OCI-M2 (cell line): ENCODE measurements around the gene VSIR.

Experiments used
- DNase-seq: peaks from one replicate; lab custom pipeline; 2025; ENCODE audit not compliant: unreplicated experiment; lab: John Stamatoyannopoulos, UW

The VSIR gene

GRCh38 chr10:71765176-71765904 lies 8.0 kb downstream of the VSIR start:
- no peak for DNase-seq

DNA sequence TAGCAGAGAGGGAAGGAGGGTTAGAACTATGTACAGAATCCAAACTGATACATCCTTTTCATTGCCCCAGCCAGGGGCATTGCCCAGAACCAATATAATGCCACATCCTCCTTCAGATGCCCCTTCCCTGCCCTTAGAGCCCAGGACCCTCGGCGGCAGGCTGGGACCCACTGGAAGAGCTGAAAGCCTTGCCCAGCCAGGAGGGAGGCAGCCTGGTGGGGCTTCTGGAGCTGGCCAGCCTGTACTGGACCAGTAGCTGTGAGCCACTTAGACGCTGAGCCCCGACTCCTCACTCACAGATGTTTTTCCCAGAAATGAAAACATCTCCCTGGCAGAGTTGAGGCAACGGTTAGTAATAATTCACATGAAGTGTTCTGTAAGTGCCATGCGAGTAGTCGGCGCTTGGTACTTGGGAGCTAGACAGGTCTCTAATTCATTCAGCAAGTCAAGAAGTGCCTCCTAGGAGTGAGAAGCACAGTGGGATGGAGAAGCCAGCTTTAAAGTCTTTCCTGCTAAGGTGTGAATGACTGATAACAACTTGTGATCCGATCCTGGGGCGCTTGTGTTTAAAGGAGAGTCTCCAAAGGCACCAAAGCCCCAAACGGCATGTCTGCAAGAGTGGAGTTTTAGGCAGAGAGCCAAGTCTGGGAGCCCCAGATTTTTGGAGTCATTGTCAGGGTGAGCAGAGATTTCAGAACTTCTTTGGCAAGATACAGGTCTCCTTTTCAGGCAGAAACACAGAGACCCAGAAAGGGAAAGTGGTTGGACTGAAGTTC lies 9.8 kb downstream of the VSIR start:
- DNase-seq, result no peak

GRCh38 chr10:71762324-71762723 lies 11.0 kb downstream of the VSIR start:
- DNase-seq, result no peak

GRCh38 chr10:71761541-71762113 lies 11.7 kb downstream of the VSIR start:
- no peak for DNase-seq

DNA sequence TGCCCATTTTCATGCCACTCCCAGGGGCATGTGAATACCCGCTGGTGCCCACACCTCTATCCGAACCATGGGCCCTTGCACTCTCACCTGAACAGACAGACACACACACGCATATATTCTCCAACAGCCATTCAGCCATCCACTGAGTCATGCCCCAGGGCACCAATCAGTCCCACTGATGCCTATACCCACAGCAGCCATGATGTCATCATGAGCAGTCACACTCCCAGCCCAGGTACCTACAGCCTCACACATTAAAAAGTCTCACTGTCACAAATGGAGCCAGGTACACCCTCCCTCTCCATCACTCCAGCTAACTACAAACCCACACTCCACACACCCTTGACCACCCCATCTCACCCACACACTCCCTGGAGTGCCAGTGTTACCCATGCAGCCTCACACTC lies 12.2 kb downstream of the VSIR start:
- DNase-seq, result no peak

GRCh38 chr10:71757399-71757922 lies 15.9 kb downstream of the VSIR start:
- no peak for DNase-seq

GRCh38 chr10:71756311-71757191 lies 16.8 kb downstream of the VSIR start:
- DNase-seq, result no peak

- DNase-seq, result no peak
Observed at GRCh38 chr10:71755179-71755879, 18.0 kb downstream of the VSIR start.

DNA sequence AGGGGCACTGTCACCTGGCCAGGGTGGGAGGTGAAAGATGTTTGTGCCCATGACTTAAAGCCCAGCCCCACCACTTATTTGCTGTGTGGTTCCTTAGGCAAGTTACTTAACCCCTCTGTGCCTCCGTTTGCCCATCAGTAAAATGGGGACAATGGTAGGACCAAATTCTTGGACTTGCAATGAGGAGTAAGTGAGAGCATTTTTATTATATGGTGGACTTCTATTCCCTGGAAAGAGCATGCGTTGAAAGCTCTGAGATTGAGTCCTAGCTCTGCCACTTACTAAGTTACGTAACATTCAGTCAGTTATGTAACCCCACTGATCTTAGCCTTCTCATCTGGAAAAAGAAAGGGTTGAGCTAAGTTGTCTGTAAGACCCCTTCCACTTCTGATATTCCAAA lies 18.8 kb downstream of the VSIR start:
- no peak for DNase-seq

DNA sequence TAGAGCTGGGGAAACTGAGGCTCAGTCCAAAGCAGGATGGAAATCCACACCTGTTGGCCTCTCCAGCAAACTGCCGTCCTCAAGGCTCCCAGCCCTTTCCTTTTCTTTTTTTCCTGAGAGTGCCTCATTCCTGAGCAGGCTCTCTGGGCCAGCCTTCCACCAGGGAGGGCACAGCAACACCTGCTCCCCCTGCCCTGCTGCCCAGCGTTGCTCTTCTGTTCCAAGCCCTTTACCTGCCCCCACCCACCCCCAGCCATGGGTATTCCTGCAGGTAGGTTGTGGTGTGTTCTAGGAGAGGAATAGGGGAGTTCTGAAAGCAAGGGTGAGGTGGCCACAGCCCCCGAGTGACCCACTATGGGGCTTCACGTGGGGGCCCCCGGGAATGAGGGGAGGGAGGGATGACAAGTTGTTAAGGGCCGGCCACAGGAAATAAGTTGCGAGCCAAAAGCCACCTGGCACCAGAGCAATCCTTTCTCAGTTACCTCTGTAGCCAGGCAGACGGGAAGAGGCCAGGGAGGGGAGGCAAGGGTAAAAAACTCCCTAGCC lies 19.3 kb downstream of the VSIR start:
- DNase-seq, result no peak

- DNase-seq, result no peak
Observed at GRCh38 chr10:71753091-71753959, 20.0 kb downstream of the VSIR start.

DNA sequence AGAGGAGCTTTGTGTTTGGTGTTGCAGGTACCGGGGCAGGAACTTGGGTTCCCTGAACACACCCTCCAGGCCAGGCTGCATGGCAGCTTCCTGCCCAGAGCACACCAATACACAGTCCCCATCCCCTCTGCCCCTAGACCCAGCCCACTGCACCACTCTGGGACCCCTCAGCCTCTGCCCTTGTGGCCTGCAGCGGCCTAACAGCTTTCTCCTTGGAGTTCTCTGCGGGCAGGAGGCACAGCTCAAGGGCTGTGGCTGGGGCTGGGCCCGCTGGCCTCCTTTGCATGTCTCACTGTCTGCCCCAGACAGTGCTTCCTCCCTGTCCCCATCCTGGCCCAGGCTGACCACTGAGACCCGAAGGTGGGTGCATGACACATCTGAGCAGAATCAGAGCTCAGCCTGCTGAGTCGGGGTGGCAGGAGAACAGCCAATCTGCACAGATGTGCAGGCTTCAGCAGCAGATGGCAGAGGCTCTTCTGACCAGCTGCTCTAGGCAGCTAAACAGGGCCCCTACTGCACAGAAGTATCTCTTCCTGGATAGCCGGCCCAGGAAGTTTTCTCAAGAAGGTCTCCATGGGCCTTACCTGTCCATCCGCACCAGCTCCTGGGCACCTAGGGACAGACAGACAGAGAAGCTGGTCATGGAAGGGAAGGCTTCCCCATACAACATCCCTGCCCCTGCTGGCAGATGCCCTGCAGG lies 20.8 kb downstream of the VSIR start:
- DNase-seq, result no peak

DNA sequence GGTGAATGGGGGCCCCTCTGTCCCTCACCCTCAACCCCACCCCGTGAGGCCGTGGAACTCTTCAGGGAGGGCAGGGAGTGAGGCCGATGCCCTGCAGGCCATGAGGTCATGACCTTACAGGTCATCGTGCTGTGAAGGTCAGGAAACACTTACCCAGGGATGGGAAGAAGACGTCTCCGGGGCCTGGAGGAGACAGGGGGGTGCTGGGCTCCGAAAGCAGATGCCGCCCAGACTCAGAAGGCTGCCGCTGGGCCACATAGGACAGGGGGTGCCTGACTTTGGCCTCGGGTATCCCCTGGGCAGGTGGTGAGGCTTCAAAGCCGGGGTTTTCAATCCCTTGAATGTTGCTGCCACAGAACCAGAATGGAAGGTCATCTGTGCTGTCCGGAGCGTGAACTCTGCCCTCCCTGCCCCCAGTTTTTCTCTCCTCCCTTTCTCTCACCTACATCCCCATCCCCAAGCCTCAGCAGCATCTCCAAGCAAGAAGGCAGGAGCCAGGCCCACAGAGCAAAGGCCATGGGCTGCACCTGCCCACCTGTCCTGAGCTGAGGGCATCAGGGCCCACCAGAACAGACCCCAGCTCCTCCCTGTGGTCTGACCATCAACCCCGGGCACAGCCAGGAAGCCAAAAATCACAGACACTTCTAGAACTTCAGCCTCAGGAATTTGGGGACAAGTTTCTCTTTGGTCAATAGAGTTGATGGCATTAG lies 21.6 kb downstream of the VSIR start:
- no peak for DNase-seq

DNA sequence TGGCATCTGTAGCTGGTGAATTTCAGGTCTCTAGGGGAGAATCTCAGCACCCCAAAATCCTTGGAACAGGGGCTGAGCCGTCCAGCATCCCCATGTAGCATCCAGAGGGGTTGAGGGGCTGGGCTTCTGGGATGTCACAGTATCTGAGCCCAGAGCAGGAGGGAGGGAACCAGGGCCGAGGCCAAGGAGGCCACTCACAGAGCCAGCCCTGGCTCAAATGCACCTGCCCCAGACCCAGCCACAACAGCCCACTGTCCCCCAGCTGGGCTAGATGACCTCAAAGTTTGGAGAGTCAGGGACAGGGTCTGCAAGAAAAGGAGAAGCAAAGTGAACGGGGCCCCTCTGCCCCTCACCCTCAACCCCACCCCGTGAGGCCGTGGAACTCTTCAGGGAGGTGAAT lies 22.3 kb downstream of the VSIR start:
- DNase-seq, result no peak

DNA sequence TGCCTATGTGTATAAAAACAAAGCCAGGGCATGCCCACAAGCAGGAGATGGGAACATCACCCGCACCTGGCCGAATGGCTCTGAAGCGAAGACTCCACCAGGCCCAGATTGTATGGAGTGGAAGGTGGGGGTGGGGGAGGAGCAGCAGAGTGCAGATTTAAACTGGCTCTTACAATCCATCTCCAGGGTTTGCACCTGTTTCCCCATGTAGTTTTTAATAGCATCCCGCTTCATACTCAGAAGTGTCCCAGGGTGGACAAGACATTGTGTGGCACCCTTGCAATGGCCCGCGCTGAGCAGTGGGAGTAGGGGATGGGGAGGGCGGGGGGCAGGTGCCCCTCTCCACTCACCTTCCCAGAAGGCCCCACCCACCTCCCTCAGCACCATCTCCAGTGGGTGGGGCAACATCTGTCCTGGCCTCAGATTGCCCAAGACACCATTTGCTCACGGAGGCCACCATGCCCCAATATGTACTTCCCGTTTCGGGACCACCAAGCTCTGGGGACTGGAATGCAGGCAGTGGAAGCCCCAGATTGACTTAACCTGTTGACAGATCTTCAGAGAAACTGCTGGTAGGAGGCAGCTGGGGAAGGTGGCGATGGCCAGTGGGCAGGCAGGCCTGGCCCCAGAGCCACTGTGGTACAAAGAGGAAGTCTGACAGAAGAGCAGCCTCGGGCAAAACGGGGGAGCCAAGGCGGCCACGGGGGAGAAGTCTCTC lies 23.0 kb downstream of the VSIR start:
- DNase-seq, result no peak

DNA sequence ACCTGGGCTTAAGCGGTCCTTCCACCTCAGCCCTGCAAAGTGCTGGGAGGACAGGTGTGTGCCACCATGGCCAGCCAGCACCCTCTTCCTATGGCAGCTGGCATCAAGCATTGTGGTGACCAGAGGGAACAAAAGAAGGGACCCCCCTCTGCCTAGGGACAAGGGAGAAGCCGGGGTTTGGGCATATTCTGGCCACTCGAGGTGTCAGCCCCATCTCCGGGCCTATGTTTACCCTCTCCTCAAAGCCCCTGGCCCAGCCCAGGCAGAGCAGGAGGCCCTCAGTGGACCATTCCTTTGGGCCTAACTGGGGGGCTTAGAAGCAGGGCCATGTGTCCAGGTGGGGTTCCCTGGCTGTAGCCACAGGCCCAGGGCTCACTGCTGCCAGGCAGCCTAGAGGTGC lies 23.9 kb downstream of the VSIR start:
- DNase-seq, result no peak

DNA sequence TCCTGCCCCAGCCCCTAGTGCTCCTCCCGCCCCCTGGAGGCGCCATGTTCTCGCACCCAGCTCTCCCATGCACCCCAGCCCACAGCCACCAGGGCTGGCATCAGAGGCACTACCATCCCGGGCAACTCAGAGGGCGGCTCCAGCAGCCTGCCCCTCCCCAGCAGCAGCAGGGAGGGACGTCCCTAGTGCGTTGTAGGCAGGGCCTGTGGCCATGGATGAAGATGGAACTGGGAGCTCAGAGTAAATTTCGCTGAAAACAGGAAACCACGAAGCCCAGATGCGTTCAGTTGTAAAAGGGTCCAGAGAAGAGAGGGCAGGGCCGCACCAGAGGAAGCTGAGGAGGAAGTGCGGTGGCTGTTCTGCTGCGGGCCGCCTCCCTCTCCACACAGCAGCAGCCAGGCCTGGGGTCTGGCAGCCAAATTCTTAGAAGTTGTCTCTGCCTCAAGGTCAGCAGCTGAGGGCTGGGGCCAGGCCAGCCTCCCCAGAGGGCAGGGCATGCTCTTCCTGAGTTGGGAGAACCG lies 24.6 kb downstream of the VSIR start:
- DNase-seq, result no peak
